HCT116 (cell line): ENCODE measurements around the gene ARHGAP36. TPM values are rescaled to one million over a fixed set of nuclear protein-coding genes. Genes with fewer than 3 reads are reported as not detected.
A peak's percentile ranks its signal among the peaks of the same experiment; 100 is the strongest.

Source experiments
- ATAC-seq: fragments of 200-7000 bp; cut with Tn5 transposase; 2 replicates; pipeline ENCODE4 v1.9.1; 2020; ENCODE audit warnings: mild to moderate bottlenecking, moderate library complexity
- Bru-seq: library from RNA; stranded (reverse); fragments of 400-500 nt; gene quantifications from one replicate; lab custom pipeline; 2021; lab: Mats Ljungman, UMichigan
- BruChase-seq, 2 experiments: library from RNA; stranded (reverse); fragments of 400-500 nt; gene quantifications; one replicate each; lab custom pipeline; 2021; lab: Mats Ljungman, UMichigan
- BruUV-seq: library from RNA; stranded (reverse); fragments of 400-500 nt; replicated peaks from 2 replicates; lab custom pipeline; 2021; lab: Mats Ljungman, UMichigan
- CTCF ChIA-PET: fragments of 300-600 bp; sonication (Branson Sonifier 250); formaldehyde crosslinking; loops from one replicate; lab custom pipeline; 2021; ENCODE audit warnings: antibody characterized with exemption; lab: Charles Lee
- POLR2A ChIA-PET: fragments of 300-600, 350-600 bp; sonication (Branson Sonifier 250); formaldehyde crosslinking; loops from one replicate; lab custom pipeline; 2021; ENCODE audit warnings: antibody characterized with exemption; lab: Charles Lee
- RAD21 ChIA-PET, 2 experiments: fragments of 300-600 bp; sonication (Branson Sonifier 250); formaldehyde crosslinking; loops; one replicate each; lab custom pipeline; 2023; ENCODE audit warnings: low total read pairs in 2 of 2; ENCODE audit not compliant: uncharacterized antibody in 2 of 2, unreplicated experiment in 2 of 2, low non-redundant PET in 1 of 2; lab: Charles Lee
- DNase-seq: peaks from one replicate; pipeline ENCODE4 v3.0.0-alpha.2; 2010; ENCODE audit warnings: low read depth, low spot score
- H2AFZ ChIP-seq: fragments of 200-600 bp; shearing (Covaris generic), sonication (generic); 2 replicates; pipeline ENCODE4 v1.6.1; 2017; ENCODE audit warnings: low read depth, mixed run types, mixed read lengths, antibody characterized with exemption, low read length; ENCODE audit not compliant: poor library complexity, severe bottlenecking
- H3K27ac ChIP-seq: 2 replicates; pipeline ENCODE4 v1.5.1; 2012; ENCODE audit warnings: low read depth, low read length
- H3K27me3 ChIP-seq: fragments of 200-600 bp; sonication (generic); 2 replicates; pipeline ENCODE4 v1.6.1; 2016; ENCODE audit warnings: mixed run types, low read length, mixed read lengths; ENCODE audit not compliant: insufficient read depth
- H3K36me3 ChIP-seq, 2 experiments: fragments of 200-500 bp in 1 of 2; fragments of 200-600 bp in 1 of 2; sonication (Bioruptor generic) in 1 of 2; sonication (generic) in 1 of 2; 2 replicates each; pipeline versions ENCODE4 v1.5.1 to v1.6.1; 2014 to 2016; ENCODE audit warnings: low read length in 2 of 2, inconsistent platforms in 1 of 2, mixed read lengths in 1 of 2, mixed run types in 1 of 2; ENCODE audit not compliant: insufficient read depth in 2 of 2, control insufficient read depth in 1 of 2
- H3K4me1 ChIP-seq, 2 experiments: fragments of 200-600 bp in 1 of 2; sonication (generic) in 1 of 2; 2 replicates each; pipeline versions ENCODE4 v1.5.1 to v1.6.1; 2012 to 2017; ENCODE audit warnings: low read length in 2 of 2, inconsistent platforms in 1 of 2, mild to moderate bottlenecking in 1 of 2, mixed read lengths in 1 of 2, mixed run types in 1 of 2, moderate library complexity in 1 of 2; ENCODE audit not compliant: insufficient read depth in 2 of 2, control insufficient read depth in 1 of 2
- H3K4me2 ChIP-seq: fragments of 200-600 bp; sonication (generic); 2 replicates; pipeline ENCODE4 v1.6.1; 2017; ENCODE audit warnings: mixed run types, low read length, mixed read lengths
- H3K4me3 ChIP-seq, 2 experiments: fragments of 200-600 bp in 1 of 2; sonication (generic) in 1 of 2; replicated peaks in 1 of 2; 2 replicates each; pipeline ENCODE4 v1.5.1; 2011 to 2016; ENCODE audit warnings: low read length in 2 of 2, control low read depth in 1 of 2, low read depth in 1 of 2, mild to moderate bottlenecking in 1 of 2, mixed read lengths in 1 of 2, mixed run types in 1 of 2
- H3K79me2 ChIP-seq: fragments of 200-600 bp; sonication (generic); 2 replicates; pipeline ENCODE4 v1.6.1; 2017; ENCODE audit warnings: mild to moderate bottlenecking, mixed run types, low read length, moderate library complexity, mixed read lengths; ENCODE audit not compliant: insufficient read depth
- H3K9ac ChIP-seq: fragments of 200-600 bp; sonication (generic); 2 replicates; pipeline ENCODE4 v1.6.1; 2016; ENCODE audit warnings: low read length, mixed read lengths
- H3K9me2 ChIP-seq: fragments of 200-600 bp; sonication (generic), shearing (Covaris generic); 2 replicates; pipeline ENCODE4 v1.6.1; 2017; ENCODE audit warnings: mixed run types, mild to moderate bottlenecking, moderate library complexity; ENCODE audit not compliant: insufficient read depth
- H3K9me3 ChIP-seq, 2 experiments: fragments of 200-500 bp in 1 of 2; fragments of 200-600 bp in 1 of 2; sonication (Bioruptor generic) in 1 of 2; sonication (generic) in 1 of 2; 2 replicates each; pipeline ENCODE4 v1.6.1; 2014 to 2017; ENCODE audit warnings: low read length in 2 of 2, mixed read lengths in 2 of 2, inconsistent platforms in 1 of 2, low read depth in 1 of 2, mild to moderate bottlenecking in 1 of 2, mixed run types in 1 of 2, moderate library complexity in 1 of 2; ENCODE audit not compliant: control insufficient read depth in 1 of 2, insufficient read depth in 1 of 2
- H4K20me1 ChIP-seq: fragments of 200-600 bp; sonication (generic), shearing (Covaris generic); 2 replicates; pipeline ENCODE4 v1.6.1; 2017; ENCODE audit warnings: mixed run types, mild to moderate bottlenecking, moderate library complexity; ENCODE audit not compliant: insufficient read depth
- CBX3 ChIP-seq: IDR thresholded peaks from 2 replicates; pipeline ENCODE4 v1.6.1; 2012; ENCODE audit warnings: low read depth
- CEBPB ChIP-seq: IDR thresholded peaks from 2 replicates; pipeline ENCODE4 v1.6.1; 2012; ENCODE audit warnings: low read depth
- EGR1 ChIP-seq: IDR thresholded peaks from 2 replicates; pipeline ENCODE4 v1.6.1; 2012; ENCODE audit warnings: low read depth
- ELF1 ChIP-seq: IDR thresholded peaks from 2 replicates; pipeline ENCODE4 v1.6.1; 2012; ENCODE audit warnings: low read depth, borderline replicate concordance
- EZH2 ChIP-seq: fragments of 200-600 bp; sonication (generic); IDR thresholded peaks from 2 replicates; pipeline ENCODE4 v1.6.1; 2017; ENCODE audit warnings: antibody characterized with exemption, mixed run types
- EZH2phosphoT487 ChIP-seq: fragments of 200-600 bp; IDR thresholded peaks from 2 replicates; pipeline ENCODE4 v1.6.1; 2018; ENCODE audit warnings: antibody characterized with exemption, borderline replicate concordance
- FOSL1 ChIP-seq: IDR thresholded peaks from 2 replicates; pipeline ENCODE4 v1.6.1; 2012; ENCODE audit warnings: low read depth
- JUND ChIP-seq: IDR thresholded peaks from 2 replicates; pipeline ENCODE4 v1.6.1; 2012
- POLR2AphosphoS5 ChIP-seq: IDR thresholded peaks from 2 replicates; pipeline ENCODE4 v1.6.1; 2011; ENCODE audit warnings: mild to moderate bottlenecking, low read depth, low read length, moderate library complexity
- SIN3A ChIP-seq: IDR thresholded peaks from 2 replicates; pipeline ENCODE4 v1.6.1; 2012; ENCODE audit warnings: low read depth
- SP1 ChIP-seq: IDR thresholded peaks from 2 replicates; pipeline ENCODE4 v1.6.1; 2012; ENCODE audit warnings: low read depth
- TCF7L2 ChIP-seq: IDR thresholded peaks from 2 replicates; pipeline ENCODE4 v1.7.0; 2011; ENCODE audit warnings: borderline replicate concordance, inconsistent platforms; ENCODE audit not compliant: insufficient read depth, insufficient read length; ENCODE audit errors: extremely low read depth
- ZFX ChIP-seq: fragments of 450-650 bp; IDR thresholded peaks from 2 replicates; pipeline ENCODE4 v1.6.1; 2017
- intact Hi-C: fragments of 100-400 bp; cut with micrococcal nuclease; formaldehyde crosslinking; loops from 2 replicates; pipeline ENCODE4 v1.10.0; 2022
- long read RNA-seq: library from polyadenylated mRNA; unstranded; transcript quantifications from one replicate; pipeline ENCODE4 v2.0.0, GENCODE V29; 2021; ENCODE audit not compliant: unreplicated experiment
- polyA plus RNA-seq: library from polyadenylated mRNA; unstranded; fragments of >200 nt; gene quantifications from 2 replicates; pipeline ENCODE4 v1.2.1, GENCODE V29; 2012; ENCODE audit warnings: missing spikeins
- total RNA-seq: library from RNA; stranded (reverse); gene quantifications from one replicate; pipeline ENCODE4 v1.2.1, GENCODE V29; 2021; ENCODE audit not compliant: unreplicated experiment
- TF ChIP-seq, protein P1 (sequence below): IDR thresholded peaks from 2 replicates; pipeline ENCODE4 v1.6.1; 2012
- TF ChIP-seq, protein P2 (sequence below): IDR thresholded peaks from 2 replicates; pipeline ENCODE4 v1.6.1; 2012; ENCODE audit warnings: low read depth
- TF ChIP-seq, protein P3 (sequence below), 3 experiments: fragments of 200-600 bp in 1 of 3; sonication (generic) in 1 of 3; IDR thresholded peaks in 2 of 3; conservative IDR thresholded peaks in 1 of 3; 2 replicates each; pipeline ENCODE4 v1.5.1; 2012 to 2017; ENCODE audit warnings: low read depth in 2 of 3, low read length in 2 of 3, antibody characterized with exemption in 1 of 3, borderline replicate concordance in 1 of 3, control low read depth in 1 of 3, mild to moderate bottlenecking in 1 of 3, mixed read lengths in 1 of 3, mixed run types in 1 of 3, moderate library complexity in 1 of 3; ENCODE audit not compliant: insufficient read depth in 1 of 3
- TF ChIP-seq, protein P4 (sequence below): IDR thresholded peaks from 2 replicates; pipeline ENCODE4 v1.6.1; 2012

Gene ARHGAP36, protein sequence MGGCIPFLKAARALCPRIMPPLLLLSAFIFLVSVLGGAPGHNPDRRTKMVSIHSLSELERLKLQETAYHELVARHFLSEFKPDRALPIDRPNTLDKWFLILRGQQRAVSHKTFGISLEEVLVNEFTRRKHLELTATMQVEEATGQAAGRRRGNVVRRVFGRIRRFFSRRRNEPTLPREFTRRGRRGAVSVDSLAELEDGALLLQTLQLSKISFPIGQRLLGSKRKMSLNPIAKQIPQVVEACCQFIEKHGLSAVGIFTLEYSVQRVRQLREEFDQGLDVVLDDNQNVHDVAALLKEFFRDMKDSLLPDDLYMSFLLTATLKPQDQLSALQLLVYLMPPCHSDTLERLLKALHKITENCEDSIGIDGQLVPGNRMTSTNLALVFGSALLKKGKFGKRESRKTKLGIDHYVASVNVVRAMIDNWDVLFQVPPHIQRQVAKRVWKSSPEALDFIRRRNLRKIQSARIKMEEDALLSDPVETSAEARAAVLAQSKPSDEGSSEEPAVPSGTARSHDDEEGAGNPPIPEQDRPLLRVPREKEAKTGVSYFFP
- total RNA-seq (not detected), Bru-seq, nascent RNA (percentile 20 among the genes with signal in this experiment), BruChase-seq, experiment 1, labeled RNA remaining after a 6-hour chase (percentile 6 among the genes with signal in this experiment), BruChase-seq, experiment 2, labeled RNA remaining after a 2-hour chase (not detected)
- not detected in 2 replicates for polyA plus RNA-seq
- long read RNA-seq: 0 reads

DNA sequence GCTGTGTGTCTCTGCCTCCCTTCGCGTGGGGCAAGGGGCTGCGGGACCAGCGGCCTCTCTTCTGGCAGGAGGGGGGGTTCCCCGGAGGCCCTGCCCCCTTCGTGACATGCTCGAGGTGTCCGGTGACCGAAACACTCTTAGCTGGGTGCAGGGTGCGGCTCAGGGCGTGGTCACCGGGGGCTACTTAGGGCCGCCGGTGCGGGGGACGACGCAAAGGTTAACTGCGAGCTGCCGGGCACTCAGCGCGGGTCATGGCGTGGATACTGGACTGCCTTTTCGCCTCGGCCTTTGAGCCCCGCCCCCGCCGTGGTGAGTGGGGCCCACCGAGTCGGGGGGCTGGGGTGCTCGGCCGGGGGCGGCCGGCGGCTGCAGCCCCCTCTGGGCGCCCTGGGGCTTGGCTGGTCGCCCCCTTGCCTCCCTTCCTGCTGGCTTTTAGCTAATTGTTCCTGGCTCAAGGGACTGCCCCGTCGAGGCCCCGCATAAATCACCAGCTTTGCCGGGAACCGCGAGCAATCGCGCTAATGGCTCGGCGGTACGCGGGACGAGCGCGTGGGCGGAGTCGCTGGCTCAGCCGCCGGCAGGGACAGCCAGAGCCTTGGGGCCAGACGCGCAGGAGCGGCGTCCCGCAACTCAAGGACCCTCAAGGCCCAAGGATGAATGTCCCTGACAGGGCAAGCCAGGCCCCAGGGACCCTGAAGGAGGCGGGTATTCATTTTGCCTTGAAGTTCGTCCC, at the start of gene ARHGAP36:
ARHGAP36 (plus strand) TSS at position 211 of the 733 bp plus-strand sequence. CDS start 23,320 bp downstream, outside the sequence.
- no peak within 1 kb of the TSS for H3K4me2 ChIP-seq
- TF ChIP-seq ELF1 (no peak), CBX3 (no peak), SIN3A (no peak), EGR1 (no peak), CEBPB (no peak), FOSL1 (no peak), TCF7L2 (no peak), ZFX (no peak), EZH2phosphoT487 (no peak), POLR2AphosphoS5 (no peak), SP1 (no peak), JUND (no peak), EZH2 (no peak)
- TF ChIP-seq, protein P1, sequence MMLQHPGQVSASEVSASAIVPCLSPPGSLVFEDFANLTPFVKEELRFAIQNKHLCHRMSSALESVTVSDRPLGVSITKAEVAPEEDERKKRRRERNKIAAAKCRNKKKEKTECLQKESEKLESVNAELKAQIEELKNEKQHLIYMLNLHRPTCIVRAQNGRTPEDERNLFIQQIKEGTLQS: no peak
- TF ChIP-seq, protein P2, sequence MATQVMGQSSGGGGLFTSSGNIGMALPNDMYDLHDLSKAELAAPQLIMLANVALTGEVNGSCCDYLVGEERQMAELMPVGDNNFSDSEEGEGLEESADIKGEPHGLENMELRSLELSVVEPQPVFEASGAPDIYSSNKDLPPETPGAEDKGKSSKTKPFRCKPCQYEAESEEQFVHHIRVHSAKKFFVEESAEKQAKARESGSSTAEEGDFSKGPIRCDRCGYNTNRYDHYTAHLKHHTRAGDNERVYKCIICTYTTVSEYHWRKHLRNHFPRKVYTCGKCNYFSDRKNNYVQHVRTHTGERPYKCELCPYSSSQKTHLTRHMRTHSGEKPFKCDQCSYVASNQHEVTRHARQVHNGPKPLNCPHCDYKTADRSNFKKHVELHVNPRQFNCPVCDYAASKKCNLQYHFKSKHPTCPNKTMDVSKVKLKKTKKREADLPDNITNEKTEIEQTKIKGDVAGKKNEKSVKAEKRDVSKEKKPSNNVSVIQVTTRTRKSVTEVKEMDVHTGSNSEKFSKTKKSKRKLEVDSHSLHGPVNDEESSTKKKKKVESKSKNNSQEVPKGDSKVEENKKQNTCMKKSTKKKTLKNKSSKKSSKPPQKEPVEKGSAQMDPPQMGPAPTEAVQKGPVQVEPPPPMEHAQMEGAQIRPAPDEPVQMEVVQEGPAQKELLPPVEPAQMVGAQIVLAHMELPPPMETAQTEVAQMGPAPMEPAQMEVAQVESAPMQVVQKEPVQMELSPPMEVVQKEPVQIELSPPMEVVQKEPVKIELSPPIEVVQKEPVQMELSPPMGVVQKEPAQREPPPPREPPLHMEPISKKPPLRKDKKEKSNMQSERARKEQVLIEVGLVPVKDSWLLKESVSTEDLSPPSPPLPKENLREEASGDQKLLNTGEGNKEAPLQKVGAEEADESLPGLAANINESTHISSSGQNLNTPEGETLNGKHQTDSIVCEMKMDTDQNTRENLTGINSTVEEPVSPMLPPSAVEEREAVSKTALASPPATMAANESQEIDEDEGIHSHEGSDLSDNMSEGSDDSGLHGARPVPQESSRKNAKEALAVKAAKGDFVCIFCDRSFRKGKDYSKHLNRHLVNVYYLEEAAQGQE: no peak
- TF ChIP-seq, protein P3, sequence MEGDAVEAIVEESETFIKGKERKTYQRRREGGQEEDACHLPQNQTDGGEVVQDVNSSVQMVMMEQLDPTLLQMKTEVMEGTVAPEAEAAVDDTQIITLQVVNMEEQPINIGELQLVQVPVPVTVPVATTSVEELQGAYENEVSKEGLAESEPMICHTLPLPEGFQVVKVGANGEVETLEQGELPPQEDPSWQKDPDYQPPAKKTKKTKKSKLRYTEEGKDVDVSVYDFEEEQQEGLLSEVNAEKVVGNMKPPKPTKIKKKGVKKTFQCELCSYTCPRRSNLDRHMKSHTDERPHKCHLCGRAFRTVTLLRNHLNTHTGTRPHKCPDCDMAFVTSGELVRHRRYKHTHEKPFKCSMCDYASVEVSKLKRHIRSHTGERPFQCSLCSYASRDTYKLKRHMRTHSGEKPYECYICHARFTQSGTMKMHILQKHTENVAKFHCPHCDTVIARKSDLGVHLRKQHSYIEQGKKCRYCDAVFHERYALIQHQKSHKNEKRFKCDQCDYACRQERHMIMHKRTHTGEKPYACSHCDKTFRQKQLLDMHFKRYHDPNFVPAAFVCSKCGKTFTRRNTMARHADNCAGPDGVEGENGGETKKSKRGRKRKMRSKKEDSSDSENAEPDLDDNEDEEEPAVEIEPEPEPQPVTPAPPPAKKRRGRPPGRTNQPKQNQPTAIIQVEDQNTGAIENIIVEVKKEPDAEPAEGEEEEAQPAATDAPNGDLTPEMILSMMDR (IDR thresholded peaks at IDR 0.05 in 2 of 3, conservative IDR thresholded peaks at IDR 0.05 in 1 of 3; ENCODE audit: borderline replicate concordance in 1 of 3, insufficient read depth in 1 of 3, low read depth in 2 of 3, low read length in 2 of 3): no peak
- TF ChIP-seq, protein P4, sequence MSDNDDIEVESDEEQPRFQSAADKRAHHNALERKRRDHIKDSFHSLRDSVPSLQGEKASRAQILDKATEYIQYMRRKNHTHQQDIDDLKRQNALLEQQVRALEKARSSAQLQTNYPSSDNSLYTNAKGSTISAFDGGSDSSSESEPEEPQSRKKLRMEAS: no peak
- H3K4me1 ChIP-seq: no peaks in the 10 kb centered on the region
- no peaks in the 10 kb centered on the region for H3K9me2 ChIP-seq
- no peak for ATAC-seq
- H3K79me2 ChIP-seq: no peaks in the 10 kb centered on the region
- no peak within 1 kb of the TSS for H3K27ac ChIP-seq
- no peaks in the 10 kb centered on the region for H3K36me3 ChIP-seq
- ChIA-PET CTCF (no interaction called here), POLR2A (no interaction called here), RAD21 (no interaction called here)
- intact Hi-C loops: no loop called here
- no TSS peak for BruUV-seq
- H4K20me1 ChIP-seq: no peaks in the 10 kb centered on the region
- no peak within 1 kb of the TSS for H3K4me3 ChIP-seq
- no peak within 1 kb of the TSS for H3K9ac ChIP-seq
- no peak within 1 kb of the TSS for H2AFZ ChIP-seq
- 0 out of 2 replicates have a peak, but pooled peaks cover 4% of the 10 kb centered on the region for H3K27me3 ChIP-seq
- DNase-seq: no peak
- H3K9me3 ChIP-seq: no peaks in the 10 kb centered on the region
